SK-N-SH treated with all-trans-retinoic acid at 6 μM for 48 hours (cell line): ENCODE results near the gene FUZ.

Experiments
- CREB5 ChIP-seq: fragments of 250-450 bp; sonication (Bioruptor Pico); IDR thresholded peaks from 2 replicates; pipeline ENCODE4 v1.5.1; 2020; ENCODE audit warnings: low read depth, mild to moderate bottlenecking, moderate library complexity
- CSDC2 ChIP-seq: fragments of 250-450 bp; sonication (Bioruptor Pico); IDR thresholded peaks from 2 replicates; pipeline ENCODE4 v1.5.0; 2020; ENCODE audit warnings: mild to moderate bottlenecking, moderate library complexity
- CSRNP3 ChIP-seq: fragments of 250-450 bp; sonication (Bioruptor Pico); IDR thresholded peaks from 2 replicates; pipeline ENCODE4 v1.5.1; 2021; ENCODE audit warnings: mild to moderate bottlenecking, moderate library complexity
- PATZ1 ChIP-seq: fragments of 250-450 bp; sonication (Bioruptor Pico); IDR thresholded peaks from 2 replicates; pipeline ENCODE4 v1.8.0; 2020; ENCODE audit warnings: mild to moderate bottlenecking, moderate library complexity, borderline replicate concordance
- RARB ChIP-seq: fragments of 250-450 bp; sonication (Bioruptor Pico); IDR thresholded peaks from 2 replicates; pipeline ENCODE4 v1.8.0; 2021; ENCODE audit warnings: mild to moderate bottlenecking, moderate library complexity
- SNAI2 ChIP-seq: fragments of 250-450 bp; sonication (Bioruptor Pico); IDR thresholded peaks from 2 replicates; pipeline ENCODE4 v1.5.0; 2020; ENCODE audit warnings: mild to moderate bottlenecking, moderate library complexity
- TCF4 ChIP-seq: fragments of 250-450 bp; sonication (Bioruptor Pico); IDR thresholded peaks from 2 replicates; pipeline ENCODE4 v1.8.0; 2021; ENCODE audit warnings: mild to moderate bottlenecking, moderate library complexity, borderline replicate concordance
- TSHZ2 ChIP-seq: fragments of 250-450 bp; sonication (Bioruptor Pico); IDR thresholded peaks from 2 replicates; pipeline ENCODE4 v1.5.0; 2020; ENCODE audit warnings: mild to moderate bottlenecking, moderate library complexity
- ZFP30 ChIP-seq: fragments of 450-650 bp; formaldehyde crosslinking; IDR thresholded peaks from 2 replicates; pipeline ENCODE4 v1.5.0; 2022; ENCODE audit warnings: mild to moderate bottlenecking, moderate library complexity
- ZNF565 ChIP-seq: fragments of 450-650 bp; formaldehyde crosslinking; conservative IDR thresholded peaks from 2 replicates; pipeline ENCODE4 v1.5.0; 2020; ENCODE audit warnings: low read depth, mild to moderate bottlenecking, moderate library complexity
- ZNF8 ChIP-seq: fragments of 450-650 bp; formaldehyde crosslinking; IDR thresholded peaks from 2 replicates; pipeline ENCODE4 v1.5.0; 2020; ENCODE audit warnings: mild to moderate bottlenecking, moderate library complexity

- TF ChIP-seq CREB5 (CRISPR knock-in tag): no peak
- TF ChIP-seq ZNF565 (CRISPR knock-in tag): no peak
- no peak for TF ChIP-seq RARB
- TF ChIP-seq SNAI2: no peak
- TF ChIP-seq TCF4 (CRISPR knock-in tag): no peak
- TF ChIP-seq ZFP30 (CRISPR knock-in tag): no peak
- no peak for TF ChIP-seq CSRNP3 (CRISPR knock-in tag)
- TF ChIP-seq CSDC2 (CRISPR knock-in tag): no peak
- no peak for TF ChIP-seq ZNF8 (CRISPR knock-in tag)
- TF ChIP-seq TSHZ2 (CRISPR knock-in tag): no peak
- no peak for TF ChIP-seq PATZ1 (CRISPR knock-in tag)
Observed at GRCh38 chr19:49812997-49813861, at the start of gene FUZ.
